HG02642 (cell line): ENCODE results near the gene ZNF398.
A peak's percentile ranks its signal among the peaks of the same experiment; 100 is the strongest.
"Not testable (repeated sequence)": the region's sequence is repeated elsewhere in the genome, so short reads cannot be mapped to it uniquely, and the experiment has no call there.

Experiments
- ATAC-seq: cut with Tn5 transposase; IDR thresholded peaks from one replicate; pipeline ENCODE4 v1.9.1; 2021; ENCODE audit warnings: mild to moderate bottlenecking; ENCODE audit not compliant: unreplicated experiment, poor library complexity

ZNF398 gene, protein sequence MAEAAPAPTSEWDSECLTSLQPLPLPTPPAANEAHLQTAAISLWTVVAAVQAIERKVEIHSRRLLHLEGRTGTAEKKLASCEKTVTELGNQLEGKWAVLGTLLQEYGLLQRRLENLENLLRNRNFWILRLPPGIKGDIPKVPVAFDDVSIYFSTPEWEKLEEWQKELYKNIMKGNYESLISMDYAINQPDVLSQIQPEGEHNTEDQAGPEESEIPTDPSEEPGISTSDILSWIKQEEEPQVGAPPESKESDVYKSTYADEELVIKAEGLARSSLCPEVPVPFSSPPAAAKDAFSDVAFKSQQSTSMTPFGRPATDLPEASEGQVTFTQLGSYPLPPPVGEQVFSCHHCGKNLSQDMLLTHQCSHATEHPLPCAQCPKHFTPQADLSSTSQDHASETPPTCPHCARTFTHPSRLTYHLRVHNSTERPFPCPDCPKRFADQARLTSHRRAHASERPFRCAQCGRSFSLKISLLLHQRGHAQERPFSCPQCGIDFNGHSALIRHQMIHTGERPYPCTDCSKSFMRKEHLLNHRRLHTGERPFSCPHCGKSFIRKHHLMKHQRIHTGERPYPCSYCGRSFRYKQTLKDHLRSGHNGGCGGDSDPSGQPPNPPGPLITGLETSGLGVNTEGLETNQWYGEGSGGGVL

GRCh38 chr7:149147072-149147751 lies at the start of gene ZNF398:
ZNF398 (plus strand) TSS chr7:149147453; CDS start chr7:149147743, 290 bp downstream.
- ATAC-seq: peak; percentile 80

- ATAC-seq: no peak
Measured at GRCh38 chr7:149099058-149099457, 48.2 kb upstream of the ZNF398 start.

DNA sequence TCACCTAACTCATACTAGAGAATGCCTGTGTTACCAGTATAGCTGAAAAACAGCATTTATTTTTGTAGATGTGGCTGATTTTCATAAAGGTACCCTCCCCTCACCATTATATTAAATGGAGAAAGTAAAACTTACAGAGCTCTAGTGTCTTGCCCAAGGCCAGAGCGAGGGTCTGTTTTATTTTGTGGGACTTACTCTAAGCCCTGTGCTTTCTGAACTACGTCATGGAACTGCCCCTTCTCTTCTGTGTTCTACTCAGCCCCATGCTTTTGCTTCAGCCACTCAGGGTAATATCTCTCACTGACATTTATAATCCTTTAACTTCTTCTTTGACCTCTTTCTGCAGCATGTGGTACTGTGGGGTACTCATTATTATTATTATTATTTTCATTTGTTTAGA lies 46.4 kb upstream of the ZNF398 start:
- no peak for ATAC-seq

GRCh38 chr7:149102666-149103065 lies 44.6 kb upstream of the ZNF398 start:
- no peak for ATAC-seq

GRCh38 chr7:149103424-149103823 lies 43.8 kb upstream of the ZNF398 start:
- no peak for ATAC-seq

GRCh38 chr7:149104214-149104613 lies 43.0 kb upstream of the ZNF398 start:
- no peak for ATAC-seq

- no peak for ATAC-seq
Measured at GRCh38 chr7:149104749-149105148, 42.5 kb upstream of the ZNF398 start.

DNA sequence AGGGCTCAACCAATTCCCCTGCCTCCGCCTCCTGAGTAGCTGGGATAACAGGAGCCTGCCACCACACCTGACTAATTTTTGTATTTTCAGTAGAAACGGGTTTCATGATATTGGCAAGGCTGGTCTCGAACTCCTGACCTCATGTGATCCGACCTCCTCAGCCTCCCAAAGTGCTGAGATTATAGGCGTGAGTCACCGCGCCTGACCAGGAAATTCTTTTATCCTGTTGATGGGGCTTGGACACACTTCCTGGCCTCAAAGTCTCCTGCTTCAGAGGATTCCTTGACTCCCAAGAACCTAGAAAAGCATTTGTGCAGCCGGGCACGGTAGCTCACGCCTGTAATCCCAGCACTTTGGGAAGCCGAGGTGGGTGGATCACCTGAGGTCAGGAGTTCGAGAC lies 37.3 kb upstream of the ZNF398 start:
- ATAC-seq: no peak

DNA sequence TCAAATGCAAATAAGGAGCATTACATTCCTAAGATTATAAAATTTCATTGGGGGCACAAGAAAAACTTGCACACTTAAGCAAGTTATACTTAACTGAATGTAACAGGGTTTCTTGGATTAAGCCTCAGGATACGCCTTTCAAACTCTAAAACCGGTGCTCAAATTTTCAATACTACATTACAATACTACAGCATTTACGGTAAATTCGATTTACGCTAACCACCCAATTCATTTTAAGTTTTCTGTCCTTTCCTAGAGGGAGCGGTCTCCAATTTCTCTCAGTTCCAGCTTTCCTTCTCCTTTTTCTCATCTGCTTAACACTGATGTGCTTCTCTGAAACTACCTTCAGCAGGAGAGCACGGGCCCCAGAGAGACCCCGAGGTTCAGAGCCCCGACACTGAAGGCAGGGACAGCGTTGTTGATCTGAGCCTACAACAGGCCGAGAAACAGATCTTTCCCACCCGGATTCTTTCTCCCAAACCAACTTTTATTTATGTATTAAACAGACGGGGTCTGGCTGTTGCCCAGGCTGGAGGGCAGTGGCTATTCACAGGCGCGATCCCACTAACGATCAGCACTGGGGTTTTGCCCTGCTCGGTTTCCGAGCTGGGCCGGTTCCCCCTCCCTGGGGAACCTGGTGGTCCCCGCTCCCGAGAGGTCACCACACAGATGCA lies 21.9 kb upstream of the ZNF398 start:
- ATAC-seq: no peak

- ATAC-seq: peak; percentile 90
Measured at GRCh38 chr7:149125863-149126661, 21.2 kb upstream of the ZNF398 start, which contains the start of gene ZNF425. ZNF425 (minus strand) TSS chr7:149126324; CDS start chr7:149126213, 111 bp downstream.

DNA sequence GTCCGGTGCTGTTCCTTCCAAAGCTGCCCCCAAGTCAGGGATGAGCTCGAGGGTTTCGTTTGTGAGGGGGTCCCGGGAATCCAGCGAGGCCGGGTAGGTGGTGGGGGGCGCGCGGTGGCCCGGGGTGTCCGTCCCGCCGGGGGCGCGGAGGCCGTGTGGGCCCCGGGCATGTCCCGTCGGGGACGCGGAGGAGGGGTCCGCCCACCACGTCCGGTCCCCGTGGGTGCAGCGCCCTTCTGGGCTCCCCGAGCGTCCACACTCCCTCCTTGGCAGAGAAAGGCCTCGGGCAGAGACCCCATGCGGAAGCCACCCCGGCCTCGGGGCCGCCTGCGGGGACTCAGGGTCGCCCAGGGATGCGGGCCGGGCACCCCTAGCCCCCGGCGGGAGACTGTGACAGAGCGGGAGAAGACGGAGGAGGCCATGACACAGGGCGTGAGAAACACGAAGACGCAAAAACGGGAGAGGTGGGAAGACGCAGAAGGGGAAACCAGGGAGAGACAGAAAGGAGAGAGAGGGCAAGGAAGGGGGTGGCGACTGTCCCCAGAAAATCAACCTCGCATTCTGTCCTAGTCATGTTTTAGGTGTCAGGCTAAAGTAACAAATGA lies 20.5 kb upstream of the ZNF398 start:
- ATAC-seq: peak; percentile 49

GRCh38 chr7:149130572-149131198 lies 16.6 kb upstream of the ZNF398 start:
- ATAC-seq: no peak

DNA sequence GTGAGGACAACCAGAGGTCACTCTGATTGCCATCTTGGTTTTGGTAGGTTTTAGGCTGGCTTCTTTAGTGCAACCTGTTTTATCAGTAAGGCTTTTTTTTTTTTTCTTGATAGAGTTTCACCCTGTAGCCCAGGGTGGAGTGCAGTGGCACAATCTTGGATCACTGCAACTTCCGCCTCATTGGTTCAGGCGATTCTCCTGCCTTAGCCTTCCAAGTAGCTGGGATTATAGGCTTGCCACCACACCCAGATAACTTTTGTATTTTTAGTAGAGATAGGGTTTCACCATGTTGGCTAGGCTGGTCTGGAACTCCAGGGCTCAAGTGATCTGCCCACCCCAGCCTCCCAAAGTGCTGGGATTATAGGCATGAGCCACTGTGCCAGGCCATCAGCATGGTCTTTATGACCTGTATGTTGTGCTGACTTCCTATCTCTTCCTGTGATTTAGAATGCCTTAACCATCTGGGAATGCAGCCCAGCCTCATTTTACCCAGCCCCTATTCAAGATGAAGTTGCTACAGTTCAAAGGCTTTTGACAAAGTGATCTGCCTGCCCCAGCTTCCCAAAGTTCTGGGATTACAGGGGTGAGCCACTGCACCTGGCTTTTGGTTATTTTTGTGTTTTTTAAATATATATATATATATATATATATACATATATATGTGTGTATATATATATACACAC lies 14.1 kb upstream of the ZNF398 start:
- ATAC-seq: no peak

GRCh38 chr7:149136118-149136517 lies 11.1 kb upstream of the ZNF398 start:
- no peak for ATAC-seq

DNA sequence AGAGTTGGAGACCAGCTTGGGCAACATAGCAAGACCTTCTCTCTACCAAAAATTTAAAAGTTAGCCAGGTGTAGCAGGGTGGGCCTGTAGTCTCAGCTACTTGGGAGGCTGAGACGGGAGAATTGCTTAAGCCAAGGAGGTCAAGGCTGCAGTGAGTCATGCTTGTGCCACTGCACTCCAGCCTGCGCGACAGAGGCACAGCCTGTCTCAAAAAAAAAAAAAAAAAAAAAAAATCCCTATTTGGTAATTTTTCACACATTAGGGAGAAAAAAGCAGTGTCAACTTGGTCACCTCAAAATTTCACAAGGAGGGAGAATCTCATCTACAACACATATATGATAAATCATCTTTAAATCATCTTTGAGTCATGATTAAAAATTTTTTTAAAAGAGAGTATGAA lies 6.4 kb upstream of the ZNF398 start:
- no peak for ATAC-seq

- no peak for ATAC-seq
Measured at GRCh38 chr7:149141893-149142292, 5.4 kb upstream of the ZNF398 start.

DNA sequence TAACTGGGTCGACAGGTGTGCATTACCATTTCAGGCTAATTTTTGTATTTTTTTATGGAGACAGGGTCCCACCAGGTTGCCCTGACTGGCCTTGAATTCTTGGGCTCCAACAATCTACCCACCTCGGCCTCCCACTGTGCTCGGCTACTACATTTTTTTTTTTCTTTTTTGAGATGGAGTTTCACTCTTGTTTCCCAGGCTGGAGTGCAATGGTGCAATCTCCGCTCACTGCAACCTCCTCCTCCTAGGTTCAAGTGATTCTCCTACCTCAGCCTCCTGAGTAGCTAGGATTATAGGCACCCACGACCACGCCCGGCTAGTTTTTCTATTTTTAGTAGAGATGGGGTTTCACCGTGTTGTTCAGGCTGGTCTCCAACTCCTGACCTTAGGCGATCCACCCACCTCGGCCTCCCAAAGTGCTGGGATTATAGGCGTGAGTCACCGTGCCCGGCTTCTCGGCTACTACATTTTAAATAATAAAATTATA lies 2.8 kb upstream of the ZNF398 start:
- not testable (repeated sequence) for ATAC-seq
